Activated naive CD4-positive, alpha-beta T cell treated with anti-CD3 and anti-CD28 coated beads, Interleukin-2, amount 50 U/mL, for 72 hours (primary cell): ENCODE results near the gene S100A1. TPM values are rescaled to one million over a fixed set of nuclear protein-coding genes. Genes with fewer than 3 reads are reported as not detected.

Source experiments
- total RNA-seq, 2 donors: library from RNA; stranded (reverse); gene quantifications; one replicate each; pipeline ENCODE4 v1.2.3, GENCODE V29; 2022

Gene S100A1
- total RNA-seq, 2 donors from 2014 or later: not detected

Other genes with a start within 250 kb of the S100A1 start
- not detected for gene S100A8, start 237.4 kb upstream of the S100A1 start, total RNA-seq
- gene S100A7A, start 211.9 kb upstream of the S100A1 start, total RNA-seq: not detected
- not detected for gene S100A7, start 167.8 kb upstream of the S100A1 start, total RNA-seq
- 100 to 1,000 TPM; 260 to 445 TPM for gene S100A6, start 92.4 kb upstream of the S100A1 start, total RNA-seq
- 1 to 10 TPM; 2.0 to 3.9 TPM for gene S100A5, start 87.5 kb upstream of the S100A1 start, total RNA-seq
- gene S100A4, start 82.6 kb upstream of the S100A1 start, total RNA-seq: 100 to 1,000 TPM; 186 to 368 TPM
- gene S100A3, start 79.2 kb upstream of the S100A1 start, total RNA-seq: not detected
- gene S100A2, start 62.6 kb upstream of the S100A1 start, total RNA-seq: 1 to 10 TPM; 1.0 to 7.8 TPM
- not detected for gene S100A16, start 15.3 kb upstream of the S100A1 start, total RNA-seq
- gene S100A14, start 12.1 kb upstream of the S100A1 start, total RNA-seq: not detected
- gene S100A13, start 929 bp upstream of the S100A1 start, total RNA-seq: 1 to 10 TPM; 4.2 to 6.0 TPM
- gene CHTOP, start 5.6 kb downstream of the S100A1 start, total RNA-seq: 10 to 100 TPM; 83.3 to 91.3 TPM
- 10 to 100 TPM; 16.1 to 35.4 TPM for gene SNAPIN, start 30.3 kb downstream of the S100A1 start, total RNA-seq
- gene ILF2, start 42.6 kb downstream of the S100A1 start, total RNA-seq: 100 to 1,000 TPM; 247 to 316 TPM
- gene NPR1, start 50.3 kb downstream of the S100A1 start, total RNA-seq: not detected
- gene INTS3, start 99.6 kb downstream of the S100A1 start, total RNA-seq: 10 to 100 TPM; 58.2 to 64.9 TPM
- 1 to 10 TPM; 7.0 to 8.3 TPM for gene SLC27A3, start 147.0 kb downstream of the S100A1 start, total RNA-seq